GM23338 (cell line): ENCODE results near the gene BCAS3. TPM values are rescaled to one million over a fixed set of nuclear protein-coding genes. Genes with fewer than 3 reads are reported as not detected.

ENCODE experiments used
- ATAC-seq: fragments of 200-7000 bp; cut with Tn5 transposase; 3 replicates; pipeline ENCODE4 v1.9.1; 2020
- DNase-seq: peaks from one replicate; pipeline ENCODE4 v3.0.0-alpha.2; 2015; ENCODE audit warnings: low spot score
- H2AFZ ChIP-seq: fragments of 200-600 bp; sonication (generic); 2 replicates; pipeline ENCODE4 v1.8.0; 2016; ENCODE audit warnings: antibody characterized with exemption, mild to moderate bottlenecking, moderate library complexity
- H3F3A ChIP-seq: fragments of 200-600 bp; sonication (generic); replicated peaks from 2 replicates; pipeline ENCODE4 v1.8.0; 2017; ENCODE audit warnings: antibody characterized with exemption, mixed run types, low read depth
- H3K27ac ChIP-seq: fragments of 200-600 bp; sonication (generic); 2 replicates; pipeline ENCODE4 v1.6.1; 2016; ENCODE audit warnings: low read depth
- H3K27me3 ChIP-seq: fragments of 200-600 bp; sonication (generic); 2 replicates; pipeline ENCODE4 v1.8.0; 2016; ENCODE audit warnings: mild to moderate bottlenecking, mixed run types, moderate library complexity; ENCODE audit not compliant: insufficient read depth
- H3K36me3 ChIP-seq: fragments of 200-600 bp; sonication (generic); 2 replicates; pipeline ENCODE4 v1.8.0; 2016; ENCODE audit warnings: mild to moderate bottlenecking; ENCODE audit not compliant: insufficient read depth
- H3K4me1 ChIP-seq: fragments of 200-600 bp; sonication (generic); 2 replicates; pipeline ENCODE4 v1.8.0; 2016; ENCODE audit warnings: mild to moderate bottlenecking, moderate library complexity; ENCODE audit not compliant: insufficient read depth
- H3K4me2 ChIP-seq: fragments of 200-600 bp; sonication (generic); 2 replicates; pipeline ENCODE4 v1.7.1; 2017; ENCODE audit warnings: mixed run types
- H3K4me3 ChIP-seq: fragments of 200-600 bp; sonication (generic); 2 replicates; pipeline ENCODE4 v1.6.1; 2016; ENCODE audit warnings: mixed run types
- H3K79me2 ChIP-seq: fragments of 200-600 bp; sonication (generic); replicated peaks from 2 replicates; pipeline ENCODE4 v1.8.0; 2017; ENCODE audit warnings: mild to moderate bottlenecking; ENCODE audit not compliant: insufficient read depth
- H3K9me2 ChIP-seq: fragments of 200-600 bp; sonication (generic); 2 replicates; pipeline ENCODE4 v1.8.0; 2017; ENCODE audit not compliant: insufficient read depth
- H4K20me1 ChIP-seq: fragments of 200-600 bp; sonication (generic); replicated peaks from 2 replicates; pipeline ENCODE4 v1.8.0; 2017; ENCODE audit warnings: mild to moderate bottlenecking; ENCODE audit not compliant: insufficient read depth
- H3K27ac Mint-ChIP-seq: 2 replicates; pipeline ENCODE4 v1.8.0; 2020; ENCODE audit warnings: inconsistent platforms, mild to moderate bottlenecking, moderate library complexity, mixed read lengths
- H3K27me3 Mint-ChIP-seq: 3 replicates; pipeline ENCODE4 v1.8.0; 2022; ENCODE audit warnings: low read depth, mild to moderate bottlenecking, moderate library complexity, mixed read lengths, inconsistent platforms; ENCODE audit not compliant: insufficient read depth, poor library complexity
- H3K36me3 Mint-ChIP-seq: 3 replicates; pipeline ENCODE4 v1.8.0; 2021; ENCODE audit warnings: low read depth, mild to moderate bottlenecking, inconsistent platforms, moderate library complexity, mixed read lengths
- H3K4me1 Mint-ChIP-seq: 3 replicates; pipeline ENCODE4 v1.8.0; 2020; ENCODE audit warnings: mild to moderate bottlenecking, inconsistent platforms, mixed read lengths
- H3K4me3 Mint-ChIP-seq: 3 replicates; pipeline ENCODE4 v1.8.0; 2021; ENCODE audit warnings: moderate library complexity, mild to moderate bottlenecking, inconsistent platforms, mixed read lengths
- H3K9me3 Mint-ChIP-seq: 3 replicates; pipeline ENCODE4 v1.8.0; 2020; ENCODE audit warnings: moderate library complexity, mild to moderate bottlenecking, inconsistent platforms, mixed read lengths
- CREB1 ChIP-seq: fragments of 250-450 bp; sonication (Bioruptor Pico); IDR thresholded peaks from 2 replicates; pipeline ENCODE4 v1.5.0; 2020; ENCODE audit warnings: low read depth, mild to moderate bottlenecking, moderate library complexity
- EZH2 ChIP-seq: fragments of 200-600 bp; sonication (generic); IDR thresholded peaks from one replicate; pipeline ENCODE4 v1.8.0; 2017; ENCODE audit warnings: antibody characterized with exemption, mild to moderate bottlenecking, low read depth; ENCODE audit not compliant: unreplicated experiment
- EZH2phosphoT487 ChIP-seq: fragments of 200-600 bp; sonication (generic); IDR thresholded peaks from one replicate; pipeline ENCODE4 v1.8.1; 2018; ENCODE audit warnings: antibody characterized with exemption; ENCODE audit not compliant: unreplicated experiment
- JUNB ChIP-seq: IDR thresholded peaks from one replicate; pipeline ENCODE4 v1.6.1; 2016; ENCODE audit warnings: antibody characterized with exemption; ENCODE audit not compliant: unreplicated experiment
- NANOG ChIP-seq: IDR thresholded peaks from 2 replicates; pipeline ENCODE4 v1.6.1; 2016; ENCODE audit warnings: antibody characterized with exemption, borderline replicate concordance
- POLR2AphosphoS5 ChIP-seq: IDR thresholded peaks from 2 replicates; pipeline ENCODE4 v1.6.1; 2016; ENCODE audit warnings: antibody characterized with exemption, low read depth
- STAT1 ChIP-seq: IDR thresholded peaks from one replicate; pipeline ENCODE4 v1.6.1; 2016; ENCODE audit warnings: antibody characterized with exemption; ENCODE audit not compliant: unreplicated experiment
- ZNF114 ChIP-seq: fragments of 250-450 bp; sonication (Bioruptor Pico); IDR thresholded peaks from 2 replicates; pipeline ENCODE4 v1.5.0; 2020; ENCODE audit warnings: mild to moderate bottlenecking, moderate library complexity
- ZNF331 ChIP-seq: fragments of 250-450 bp; sonication (Bioruptor Pico); IDR thresholded peaks from 2 replicates; pipeline ENCODE4 v1.5.0; 2020; ENCODE audit warnings: low read depth, mild to moderate bottlenecking, moderate library complexity
- polyA plus RNA-seq: library from polyadenylated mRNA; unstranded; fragments of >200 nt; fragmentation: Nextera tagmentation; extraction: Ambion mirVana; gene quantifications from 2 replicates; pipeline ENCODE4 v1.2.1, GENCODE V29; 2016
- total RNA-seq: library from RNA; depleted of rRNA; stranded (reverse); fragments of >200 nt; shearing (Covaris generic); gene quantifications from 2 replicates; pipeline ENCODE4 v1.2.3, GENCODE V29; 2014
- TF ChIP-seq, protein P1 (sequence below): IDR thresholded peaks from one replicate; pipeline ENCODE4 v1.6.1; 2018; ENCODE audit warnings: antibody characterized with exemption; ENCODE audit not compliant: unreplicated experiment
- TF ChIP-seq, protein P2 (sequence below): fragments of 250-450 bp; sonication (Bioruptor Pico); IDR thresholded peaks from 2 replicates; pipeline ENCODE4 v1.5.0; 2020; ENCODE audit warnings: mild to moderate bottlenecking, moderate library complexity
- TF ChIP-seq, protein P3 (sequence below), 2 experiments: fragments of 200-600 bp in 1 of 2; sonication (generic) in 1 of 2; conservative IDR thresholded peaks; 2 replicates each; pipeline versions ENCODE4 v1.5.1 to v1.6.1; 2016 to 2017; ENCODE audit warnings: antibody characterized with exemption in 2 of 2, low read depth in 2 of 2, mild to moderate bottlenecking in 2 of 2, moderate library complexity in 1 of 2
- TF ChIP-seq, protein P4 (sequence below): IDR thresholded peaks from 2 replicates; pipeline ENCODE4 v1.6.1; 2016; ENCODE audit warnings: antibody characterized with exemption

BCAS3 gene
- total and polyA plus RNA-seq, 2 experiments from 2014 or later: 8.2 to 28.0 TPM

DNA sequence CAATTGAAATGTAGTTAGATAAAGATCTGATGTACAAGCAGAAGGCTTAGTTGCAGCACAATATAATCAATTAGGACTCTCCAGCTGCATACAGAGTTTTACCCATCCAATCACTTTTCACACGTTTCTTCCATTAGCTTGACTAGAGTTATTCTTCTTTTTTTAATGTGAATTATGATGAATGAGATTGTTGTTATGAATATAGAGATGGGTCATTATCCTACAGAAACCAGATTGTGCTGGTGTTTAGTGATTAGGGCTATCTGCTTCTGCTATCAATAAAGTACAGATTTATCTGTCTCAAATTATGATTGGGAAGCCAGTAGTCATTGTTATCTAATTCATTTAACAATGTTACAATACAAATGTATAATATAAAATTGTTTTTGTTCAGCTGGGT, 500.6 kb downstream of the BCAS3 start:
- Mint-ChIP-seq H3K4me3 (no peak overlapping the region), H3K36me3 (no peaks in the 10 kb centered on the region), H3K9me3 (no peaks in the 10 kb centered on the region), H3K27ac (no peak overlapping the region), H3K4me1 (peaks cover 8% of the 10 kb centered on the region; the same call in 2 of the 3 replicates), H3K27me3 (no peaks in the 10 kb centered on the region)
- Histone ChIP-seq H3K4me2 (no peak overlapping the region), H3K4me1 (no peaks in the 10 kb centered on the region), H3K27me3 (no peaks in the 10 kb centered on the region), H3K9me2 (no peaks in the 10 kb centered on the region), H3K79me2 (no peaks in the 10 kb centered on the region), H2AFZ (no peak overlapping the region), H4K20me1 (no peaks in the 10 kb centered on the region), H3K27ac (no peak overlapping the region), H3K4me3 (no peak overlapping the region), H3K36me3 (no peaks in the 10 kb centered on the region), H3F3A (no peaks in the 10 kb centered on the region)
- no peak for TF ChIP-seq POLR2AphosphoS5
- TF ChIP-seq, protein P1, sequence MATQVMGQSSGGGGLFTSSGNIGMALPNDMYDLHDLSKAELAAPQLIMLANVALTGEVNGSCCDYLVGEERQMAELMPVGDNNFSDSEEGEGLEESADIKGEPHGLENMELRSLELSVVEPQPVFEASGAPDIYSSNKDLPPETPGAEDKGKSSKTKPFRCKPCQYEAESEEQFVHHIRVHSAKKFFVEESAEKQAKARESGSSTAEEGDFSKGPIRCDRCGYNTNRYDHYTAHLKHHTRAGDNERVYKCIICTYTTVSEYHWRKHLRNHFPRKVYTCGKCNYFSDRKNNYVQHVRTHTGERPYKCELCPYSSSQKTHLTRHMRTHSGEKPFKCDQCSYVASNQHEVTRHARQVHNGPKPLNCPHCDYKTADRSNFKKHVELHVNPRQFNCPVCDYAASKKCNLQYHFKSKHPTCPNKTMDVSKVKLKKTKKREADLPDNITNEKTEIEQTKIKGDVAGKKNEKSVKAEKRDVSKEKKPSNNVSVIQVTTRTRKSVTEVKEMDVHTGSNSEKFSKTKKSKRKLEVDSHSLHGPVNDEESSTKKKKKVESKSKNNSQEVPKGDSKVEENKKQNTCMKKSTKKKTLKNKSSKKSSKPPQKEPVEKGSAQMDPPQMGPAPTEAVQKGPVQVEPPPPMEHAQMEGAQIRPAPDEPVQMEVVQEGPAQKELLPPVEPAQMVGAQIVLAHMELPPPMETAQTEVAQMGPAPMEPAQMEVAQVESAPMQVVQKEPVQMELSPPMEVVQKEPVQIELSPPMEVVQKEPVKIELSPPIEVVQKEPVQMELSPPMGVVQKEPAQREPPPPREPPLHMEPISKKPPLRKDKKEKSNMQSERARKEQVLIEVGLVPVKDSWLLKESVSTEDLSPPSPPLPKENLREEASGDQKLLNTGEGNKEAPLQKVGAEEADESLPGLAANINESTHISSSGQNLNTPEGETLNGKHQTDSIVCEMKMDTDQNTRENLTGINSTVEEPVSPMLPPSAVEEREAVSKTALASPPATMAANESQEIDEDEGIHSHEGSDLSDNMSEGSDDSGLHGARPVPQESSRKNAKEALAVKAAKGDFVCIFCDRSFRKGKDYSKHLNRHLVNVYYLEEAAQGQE: no peak
- TF ChIP-seq ZNF114: no peak
- TF ChIP-seq NANOG: no peak
- TF ChIP-seq JUNB: no peak
- TF ChIP-seq, protein P2, sequence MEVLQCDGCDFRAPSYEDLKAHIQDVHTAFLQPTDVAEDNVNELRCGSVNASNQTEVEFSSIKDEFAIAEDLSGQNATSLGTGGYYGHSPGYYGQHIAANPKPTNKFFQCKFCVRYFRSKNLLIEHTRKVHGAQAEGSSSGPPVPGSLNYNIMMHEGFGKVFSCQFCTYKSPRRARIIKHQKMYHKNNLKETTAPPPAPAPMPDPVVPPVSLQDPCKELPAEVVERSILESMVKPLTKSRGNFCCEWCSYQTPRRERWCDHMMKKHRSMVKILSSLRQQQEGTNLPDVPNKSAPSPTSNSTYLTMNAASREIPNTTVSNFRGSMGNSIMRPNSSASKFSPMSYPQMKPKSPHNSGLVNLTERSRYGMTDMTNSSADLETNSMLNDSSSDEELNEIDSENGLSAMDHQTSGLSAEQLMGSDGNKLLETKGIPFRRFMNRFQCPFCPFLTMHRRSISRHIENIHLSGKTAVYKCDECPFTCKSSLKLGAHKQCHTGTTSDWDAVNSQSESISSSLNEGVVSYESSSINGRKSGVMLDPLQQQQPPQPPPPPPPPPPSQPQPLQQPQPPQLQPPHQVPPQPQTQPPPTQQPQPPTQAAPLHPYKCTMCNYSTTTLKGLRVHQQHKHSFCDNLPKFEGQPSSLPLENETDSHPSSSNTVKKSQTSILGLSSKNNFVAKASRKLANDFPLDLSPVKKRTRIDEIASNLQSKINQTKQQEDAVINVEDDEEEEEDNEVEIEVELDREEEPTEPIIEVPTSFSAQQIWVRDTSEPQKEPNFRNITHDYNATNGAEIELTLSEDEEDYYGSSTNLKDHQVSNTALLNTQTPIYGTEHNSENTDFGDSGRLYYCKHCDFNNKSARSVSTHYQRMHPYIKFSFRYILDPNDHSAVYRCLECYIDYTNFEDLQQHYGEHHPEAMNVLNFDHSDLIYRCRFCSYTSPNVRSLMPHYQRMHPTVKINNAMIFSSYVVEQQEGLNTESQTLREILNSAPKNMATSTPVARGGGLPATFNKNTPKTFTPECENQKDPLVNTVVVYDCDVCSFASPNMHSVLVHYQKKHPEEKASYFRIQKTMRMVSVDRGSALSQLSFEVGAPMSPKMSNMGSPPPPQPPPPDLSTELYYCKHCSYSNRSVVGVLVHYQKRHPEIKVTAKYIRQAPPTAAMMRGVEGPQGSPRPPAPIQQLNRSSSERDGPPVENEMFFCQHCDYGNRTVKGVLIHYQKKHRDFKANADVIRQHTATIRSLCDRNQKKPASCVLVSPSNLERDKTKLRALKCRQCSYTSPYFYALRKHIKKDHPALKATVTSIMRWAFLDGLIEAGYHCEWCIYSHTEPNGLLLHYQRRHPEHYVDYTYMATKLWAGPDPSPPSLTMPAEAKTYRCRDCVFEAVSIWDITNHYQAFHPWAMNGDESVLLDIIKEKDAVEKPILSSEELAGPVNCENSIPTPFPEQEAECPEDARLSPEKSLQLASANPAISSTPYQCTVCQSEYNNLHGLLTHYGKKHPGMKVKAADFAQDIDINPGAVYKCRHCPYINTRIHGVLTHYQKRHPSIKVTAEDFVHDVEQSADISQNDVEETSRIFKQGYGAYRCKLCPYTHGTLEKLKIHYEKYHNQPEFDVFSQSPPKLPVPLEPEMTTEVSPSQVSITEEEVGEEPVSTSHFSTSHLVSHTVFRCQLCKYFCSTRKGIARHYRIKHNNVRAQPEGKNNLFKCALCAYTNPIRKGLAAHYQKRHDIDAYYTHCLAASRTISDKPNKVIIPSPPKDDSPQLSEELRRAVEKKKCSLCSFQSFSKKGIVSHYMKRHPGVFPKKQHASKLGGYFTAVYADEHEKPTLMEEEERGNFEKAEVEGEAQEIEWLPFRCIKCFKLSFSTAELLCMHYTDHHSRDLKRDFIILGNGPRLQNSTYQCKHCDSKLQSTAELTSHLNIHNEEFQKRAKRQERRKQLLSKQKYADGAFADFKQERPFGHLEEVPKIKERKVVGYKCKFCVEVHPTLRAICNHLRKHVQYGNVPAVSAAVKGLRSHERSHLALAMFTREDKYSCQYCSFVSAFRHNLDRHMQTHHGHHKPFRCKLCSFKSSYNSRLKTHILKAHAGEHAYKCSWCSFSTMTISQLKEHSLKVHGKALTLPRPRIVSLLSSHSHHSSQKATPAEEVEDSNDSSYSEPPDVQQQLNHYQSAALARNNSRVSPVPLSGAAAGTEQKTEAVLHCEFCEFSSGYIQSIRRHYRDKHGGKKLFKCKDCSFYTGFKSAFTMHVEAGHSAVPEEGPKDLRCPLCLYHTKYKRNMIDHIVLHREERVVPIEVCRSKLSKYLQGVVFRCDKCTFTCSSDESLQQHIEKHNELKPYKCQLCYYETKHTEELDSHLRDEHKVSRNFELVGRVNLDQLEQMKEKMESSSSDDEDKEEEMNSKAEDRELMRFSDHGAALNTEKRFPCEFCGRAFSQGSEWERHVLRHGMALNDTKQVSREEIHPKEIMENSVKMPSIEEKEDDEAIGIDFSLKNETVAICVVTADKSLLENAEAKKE (CRISPR knock-in tag): no peak
- TF ChIP-seq, protein P3, sequence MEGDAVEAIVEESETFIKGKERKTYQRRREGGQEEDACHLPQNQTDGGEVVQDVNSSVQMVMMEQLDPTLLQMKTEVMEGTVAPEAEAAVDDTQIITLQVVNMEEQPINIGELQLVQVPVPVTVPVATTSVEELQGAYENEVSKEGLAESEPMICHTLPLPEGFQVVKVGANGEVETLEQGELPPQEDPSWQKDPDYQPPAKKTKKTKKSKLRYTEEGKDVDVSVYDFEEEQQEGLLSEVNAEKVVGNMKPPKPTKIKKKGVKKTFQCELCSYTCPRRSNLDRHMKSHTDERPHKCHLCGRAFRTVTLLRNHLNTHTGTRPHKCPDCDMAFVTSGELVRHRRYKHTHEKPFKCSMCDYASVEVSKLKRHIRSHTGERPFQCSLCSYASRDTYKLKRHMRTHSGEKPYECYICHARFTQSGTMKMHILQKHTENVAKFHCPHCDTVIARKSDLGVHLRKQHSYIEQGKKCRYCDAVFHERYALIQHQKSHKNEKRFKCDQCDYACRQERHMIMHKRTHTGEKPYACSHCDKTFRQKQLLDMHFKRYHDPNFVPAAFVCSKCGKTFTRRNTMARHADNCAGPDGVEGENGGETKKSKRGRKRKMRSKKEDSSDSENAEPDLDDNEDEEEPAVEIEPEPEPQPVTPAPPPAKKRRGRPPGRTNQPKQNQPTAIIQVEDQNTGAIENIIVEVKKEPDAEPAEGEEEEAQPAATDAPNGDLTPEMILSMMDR (conservative IDR thresholded peaks at IDR 0.05; ENCODE audit: low read depth in 2 of 2): no peak
- TF ChIP-seq, protein P4, sequence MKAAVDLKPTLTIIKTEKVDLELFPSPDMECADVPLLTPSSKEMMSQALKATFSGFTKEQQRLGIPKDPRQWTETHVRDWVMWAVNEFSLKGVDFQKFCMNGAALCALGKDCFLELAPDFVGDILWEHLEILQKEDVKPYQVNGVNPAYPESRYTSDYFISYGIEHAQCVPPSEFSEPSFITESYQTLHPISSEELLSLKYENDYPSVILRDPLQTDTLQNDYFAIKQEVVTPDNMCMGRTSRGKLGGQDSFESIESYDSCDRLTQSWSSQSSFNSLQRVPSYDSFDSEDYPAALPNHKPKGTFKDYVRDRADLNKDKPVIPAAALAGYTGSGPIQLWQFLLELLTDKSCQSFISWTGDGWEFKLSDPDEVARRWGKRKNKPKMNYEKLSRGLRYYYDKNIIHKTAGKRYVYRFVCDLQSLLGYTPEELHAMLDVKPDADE: no peak
- no peak for TF ChIP-seq EZH2
- TF ChIP-seq EZH2phosphoT487: no peak
- no peak for TF ChIP-seq ZNF331 (CRISPR knock-in tag)
- TF ChIP-seq STAT1: no peak
- TF ChIP-seq CREB1: no peak
- ATAC-seq (no peak), DNase-seq (no peak)
